Cardiac fibroblast (primary cell): ENCODE results near the gene FRYL.
"Not testable (repeated sequence)": the region's sequence is repeated elsewhere in the genome, so short reads cannot be mapped to it uniquely, and the experiment has no call there.

Experiments used
- DNase-seq, 2 donors: peaks; one replicate each; pipeline versions ENCODE4 v3.0.0 to v3.0.0-alpha.2; 2010; ENCODE audit warnings: low read depth in 2 of 2
- H3K4me3 ChIP-seq, 2 donors: replicated peaks in 1 of 2; 1 replicate in 1 of 2; 2 replicates in 1 of 2; pipeline ENCODE4 v1.5.1; 2011; ENCODE audit warnings: low read depth in 2 of 2, low read length in 2 of 2, mild to moderate bottlenecking in 2 of 2, moderate library complexity in 1 of 2
- CTCF ChIP-seq: IDR thresholded peaks from one replicate; pipeline ENCODE4 v1.5.1; 2011; ENCODE audit warnings: low read depth, mild to moderate bottlenecking, low read length, inconsistent platforms

FRYL gene

GRCh38 chr4:48692044-48692443 is 88.0 kb downstream of the FRYL start:
- no peak for TF ChIP-seq CTCF
- DNase-seq: no peak
- H3K4me3 ChIP-seq: no peak overlapping the region

GRCh38 chr4:48688953-48689352 is 91.1 kb downstream of the FRYL start:
- no peak for TF ChIP-seq CTCF
- DNase-seq: no peak
- H3K4me3 ChIP-seq: no peak overlapping the region

GRCh38 chr4:48687313-48688051 is 92.6 kb downstream of the FRYL start:
- TF ChIP-seq CTCF: no peak
- DNase-seq: no peak
- no peak overlapping the region for H3K4me3 ChIP-seq

GRCh38 chr4:48686369-48686768 is 93.7 kb downstream of the FRYL start:
- no peak for DNase-seq
- no peak for TF ChIP-seq CTCF
- H3K4me3 ChIP-seq: no peak overlapping the region

DNA sequence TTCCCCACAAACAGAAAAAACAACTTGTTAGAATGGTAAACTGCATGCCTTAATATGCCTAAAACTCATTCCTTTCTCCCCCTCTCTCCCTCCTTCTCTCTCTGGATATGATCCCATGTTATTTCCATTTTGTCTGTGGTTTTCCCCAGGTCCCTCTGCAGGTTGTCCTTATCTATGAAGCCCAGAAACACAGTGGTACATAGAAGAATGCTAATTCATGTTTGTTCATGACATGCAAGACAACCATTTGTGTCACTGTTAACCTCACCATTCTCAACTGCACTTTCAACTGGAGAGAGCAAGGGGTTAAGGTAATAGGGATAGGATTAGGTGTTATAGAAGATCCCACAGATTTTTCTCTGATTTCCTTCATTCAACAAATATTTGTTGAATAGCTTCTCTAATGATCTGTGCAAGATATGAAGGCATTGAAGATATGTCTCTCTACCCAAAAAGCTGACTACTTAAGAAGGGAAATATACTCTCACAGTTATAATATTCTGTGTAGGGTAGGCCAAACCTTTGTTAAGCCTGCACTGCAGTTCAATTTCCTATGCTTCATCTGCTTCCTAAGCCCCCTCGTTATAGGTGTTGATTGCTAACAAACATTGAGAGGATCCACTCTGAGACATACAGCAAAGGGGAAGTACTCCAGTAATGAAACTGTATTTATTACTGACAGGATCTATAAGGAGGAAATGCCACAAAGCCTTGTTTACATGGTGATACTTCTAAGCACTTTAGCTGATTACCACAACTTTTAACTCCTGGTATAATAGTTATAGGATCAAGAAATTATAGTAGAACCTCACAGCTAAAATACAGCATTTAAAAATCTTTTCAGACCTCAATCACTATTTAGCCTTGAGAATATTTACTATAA is 96.1 kb downstream of the FRYL start:
- no peak for DNase-seq

GRCh38 chr4:48682870-48683269 is 97.2 kb downstream of the FRYL start:
- DNase-seq, H3K4me3 ChIP-seq: not testable (repeated sequence)

More for the DNA sequence above, 96.1 kb downstream of the FRYL start:
- no peak overlapping the region for H3K4me3 ChIP-seq
- no peak for TF ChIP-seq CTCF

DNA sequence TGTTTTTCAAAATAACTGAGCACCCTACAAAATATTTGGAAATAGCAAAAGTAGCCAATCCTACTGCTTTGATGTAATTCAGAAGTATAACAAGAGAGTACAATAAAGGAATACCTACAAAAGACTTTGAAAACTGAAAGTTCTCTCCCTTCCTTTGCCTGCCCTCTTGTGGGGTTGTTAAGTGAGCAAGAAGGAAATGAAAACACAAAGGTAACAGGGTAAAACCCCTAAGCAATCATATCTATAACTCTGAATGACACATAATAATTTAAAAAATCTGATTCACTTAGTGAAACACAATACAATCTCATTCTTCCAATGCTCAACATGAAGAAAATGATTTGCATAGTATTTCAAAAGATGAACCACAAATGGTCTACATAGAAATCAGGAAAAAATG is 98.2 kb downstream of the FRYL start:
- DNase-seq: peak; percentile 67 to 69
- H3K4me3 ChIP-seq: no peak overlapping the region

More for the DNA sequence above, 98.2 kb downstream of the FRYL start:
- TF ChIP-seq CTCF: peak; percentile 48
